SU-DHL-6 (cell line): Measurements from ENCODE around the gene LRRTM4.
"Not testable (repeated sequence)": the region's sequence is repeated elsewhere in the genome, so short reads cannot be mapped to it uniquely, and the experiment has no call there.

ENCODE experiments used
- EZH2phosphoT487 ChIP-seq: fragments of 200-600 bp; sonication (generic), shearing (Covaris generic); conservative IDR thresholded peaks from 2 replicates; pipeline ENCODE4 v1.6.1; 2018; ENCODE audit warnings: mild to moderate bottlenecking, antibody characterized with exemption, low read length, moderate library complexity, mixed read lengths
- TF ChIP-seq, protein P1 (sequence below): fragments of 200-600 bp; sonication (generic); IDR thresholded peaks from one replicate; pipeline ENCODE4 v1.5.1; 2017; ENCODE audit warnings: antibody characterized with exemption, mild to moderate bottlenecking, low read length, moderate library complexity; ENCODE audit not compliant: insufficient read depth, poor library complexity, severe bottlenecking

DNA sequence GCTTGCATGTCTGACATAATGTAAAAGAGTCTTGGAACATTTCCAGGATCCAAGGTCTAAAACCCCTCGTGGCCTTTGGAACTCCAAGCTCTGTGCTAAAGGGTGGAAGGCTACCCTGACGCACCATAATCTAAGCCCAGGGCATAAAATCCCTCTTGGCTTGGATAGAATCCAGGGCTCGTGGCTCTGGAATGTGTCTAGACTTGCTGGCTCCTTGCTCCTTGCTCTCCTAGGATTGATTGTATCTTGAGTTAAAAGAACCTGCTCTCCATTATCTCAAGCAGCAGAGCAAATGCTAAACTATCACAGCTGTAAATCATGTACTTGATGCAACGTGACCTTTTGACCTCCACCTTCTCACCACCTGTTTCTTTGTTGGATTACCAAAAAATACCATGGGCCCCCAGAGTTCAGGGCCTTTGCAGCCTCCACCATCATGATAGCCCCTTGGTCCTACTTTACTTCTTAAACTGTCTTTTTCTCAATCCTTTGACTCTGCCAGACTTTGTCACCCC lies 346.9 kb downstream of the LRRTM4 start:
- TF ChIP-seq, protein P1, sequence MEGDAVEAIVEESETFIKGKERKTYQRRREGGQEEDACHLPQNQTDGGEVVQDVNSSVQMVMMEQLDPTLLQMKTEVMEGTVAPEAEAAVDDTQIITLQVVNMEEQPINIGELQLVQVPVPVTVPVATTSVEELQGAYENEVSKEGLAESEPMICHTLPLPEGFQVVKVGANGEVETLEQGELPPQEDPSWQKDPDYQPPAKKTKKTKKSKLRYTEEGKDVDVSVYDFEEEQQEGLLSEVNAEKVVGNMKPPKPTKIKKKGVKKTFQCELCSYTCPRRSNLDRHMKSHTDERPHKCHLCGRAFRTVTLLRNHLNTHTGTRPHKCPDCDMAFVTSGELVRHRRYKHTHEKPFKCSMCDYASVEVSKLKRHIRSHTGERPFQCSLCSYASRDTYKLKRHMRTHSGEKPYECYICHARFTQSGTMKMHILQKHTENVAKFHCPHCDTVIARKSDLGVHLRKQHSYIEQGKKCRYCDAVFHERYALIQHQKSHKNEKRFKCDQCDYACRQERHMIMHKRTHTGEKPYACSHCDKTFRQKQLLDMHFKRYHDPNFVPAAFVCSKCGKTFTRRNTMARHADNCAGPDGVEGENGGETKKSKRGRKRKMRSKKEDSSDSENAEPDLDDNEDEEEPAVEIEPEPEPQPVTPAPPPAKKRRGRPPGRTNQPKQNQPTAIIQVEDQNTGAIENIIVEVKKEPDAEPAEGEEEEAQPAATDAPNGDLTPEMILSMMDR = not testable (repeated sequence)
- TF ChIP-seq EZH2phosphoT487 = not testable (repeated sequence)
